GM18511 (cell line): ENCODE results near the gene CYTL1.
A peak's percentile ranks its signal among the peaks of the same experiment; 100 is the strongest.
"Not testable (repeated sequence)": the region's sequence is repeated elsewhere in the genome, so short reads cannot be mapped to it uniquely, and the experiment has no call there.

ENCODE experiments used
- ATAC-seq: cut with Tn5 transposase; IDR thresholded peaks from one replicate; pipeline ENCODE4 v1.9.1; 2021; ENCODE audit warnings: mild to moderate bottlenecking, moderate library complexity; ENCODE audit not compliant: unreplicated experiment

CYTL1 gene

DNA sequence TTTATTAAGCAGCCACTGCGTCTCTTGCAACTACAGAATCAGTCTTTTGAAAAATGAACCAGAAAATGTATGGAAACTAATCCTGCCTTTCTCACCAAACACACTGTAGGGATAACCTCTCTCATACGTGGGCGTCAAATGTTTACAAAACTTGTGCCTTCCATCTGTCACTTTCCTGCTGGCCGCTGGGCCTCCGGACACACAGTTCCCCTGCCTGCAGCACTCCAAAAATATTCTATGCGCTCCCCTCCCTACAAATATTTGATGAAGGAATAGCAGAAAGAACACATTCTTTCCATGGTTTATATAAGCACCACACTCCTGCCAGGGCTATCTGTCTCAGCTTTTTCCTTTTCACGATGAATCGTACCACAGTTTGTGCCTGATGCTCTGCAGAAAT lies 14.9 kb upstream of the CYTL1 start:
- no peak for ATAC-seq

DNA sequence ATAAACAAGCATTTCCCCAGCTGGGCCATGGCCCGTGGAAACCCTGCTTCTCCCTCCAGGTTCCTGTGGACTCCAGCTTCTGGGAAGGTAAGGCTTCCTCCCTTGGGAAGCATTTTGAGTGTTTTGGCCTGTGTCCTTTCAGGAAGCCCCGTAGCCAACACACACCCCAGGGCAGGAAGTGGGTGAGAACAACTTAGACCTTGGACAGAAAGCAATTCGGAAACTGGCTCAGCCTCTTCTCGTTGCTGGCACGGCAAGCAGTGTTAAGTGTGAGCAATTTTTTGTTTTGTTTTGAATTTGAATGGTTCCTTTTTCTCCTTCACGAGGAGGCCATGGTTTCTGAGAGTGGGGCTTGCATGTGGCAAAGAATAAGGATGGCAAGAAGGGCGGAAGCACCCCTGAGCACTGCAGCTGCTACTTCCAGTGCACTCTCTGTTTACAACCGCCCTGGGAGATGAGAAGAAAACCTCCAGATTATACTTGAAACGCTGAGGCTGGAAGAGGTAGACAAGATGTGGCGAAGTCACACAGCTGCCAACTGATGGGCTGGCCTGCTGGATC lies 14.1 kb upstream of the CYTL1 start:
- ATAC-seq = peak; percentile 56

- no peak for ATAC-seq
Measured at GRCh38 chr4:5032813-5033212, 13.6 kb upstream of the CYTL1 start.

GRCh38 chr4:5030927-5031326 lies 11.7 kb upstream of the CYTL1 start:
- no peak for ATAC-seq

GRCh38 chr4:5030221-5030620 lies 11.0 kb upstream of the CYTL1 start:
- no peak for ATAC-seq

- no peak for ATAC-seq
Measured at GRCh38 chr4:5029447-5029846, 10.2 kb upstream of the CYTL1 start.

GRCh38 chr4:5028480-5028879 lies 9.2 kb upstream of the CYTL1 start:
- ATAC-seq = no peak

- no peak for ATAC-seq
Measured at GRCh38 chr4:5027346-5027745, 8.1 kb upstream of the CYTL1 start.

- ATAC-seq = no peak
Measured at GRCh38 chr4:5026371-5026770, 7.1 kb upstream of the CYTL1 start.

GRCh38 chr4:5024673-5025072 lies 5.4 kb upstream of the CYTL1 start:
- no peak for ATAC-seq

- no peak for ATAC-seq
Measured at GRCh38 chr4:5021546-5021945, 2.3 kb upstream of the CYTL1 start.

DNA sequence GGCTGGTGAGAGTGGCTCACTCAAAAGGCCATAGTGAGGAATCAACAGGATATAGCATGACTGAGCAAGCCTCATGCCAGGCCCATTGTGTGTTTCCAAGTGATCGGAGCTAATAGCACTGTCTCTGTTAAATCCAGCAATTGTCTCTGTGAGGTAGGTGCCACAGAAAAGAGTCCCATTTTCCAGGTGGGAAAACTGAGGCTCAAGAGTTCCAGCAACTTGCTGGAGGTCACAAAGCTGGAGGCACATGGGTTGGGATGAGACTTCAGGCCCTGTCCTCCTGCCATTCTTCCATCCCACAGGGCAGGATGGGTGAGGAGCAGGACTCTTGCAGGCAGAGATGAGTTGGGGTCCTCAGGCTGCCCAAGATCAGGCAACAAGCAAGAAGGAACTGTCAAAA lies 1.1 kb upstream of the CYTL1 start:
- ATAC-seq = no peak

DNA sequence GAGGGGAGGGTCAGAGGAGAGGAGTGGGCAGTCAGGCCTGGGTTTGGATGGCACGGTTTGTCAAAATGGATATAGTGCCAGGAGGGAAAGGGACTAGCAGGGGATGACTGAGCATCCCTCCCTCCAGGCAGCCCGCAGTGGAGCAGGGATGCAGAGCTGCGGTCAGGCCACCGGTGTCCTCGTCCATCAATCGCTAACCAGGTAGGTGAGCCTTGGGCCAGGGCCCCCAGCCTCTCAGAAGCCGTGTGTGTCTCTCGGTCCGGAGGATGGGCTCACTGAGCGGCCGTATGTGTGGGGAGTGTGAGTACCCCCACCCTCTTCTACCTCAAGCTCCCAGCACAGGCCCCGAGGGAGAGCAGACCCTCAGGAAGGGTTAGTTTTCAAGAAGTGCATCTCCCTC lies 538 bp upstream of the CYTL1 start:
- ATAC-seq = no peak

DNA sequence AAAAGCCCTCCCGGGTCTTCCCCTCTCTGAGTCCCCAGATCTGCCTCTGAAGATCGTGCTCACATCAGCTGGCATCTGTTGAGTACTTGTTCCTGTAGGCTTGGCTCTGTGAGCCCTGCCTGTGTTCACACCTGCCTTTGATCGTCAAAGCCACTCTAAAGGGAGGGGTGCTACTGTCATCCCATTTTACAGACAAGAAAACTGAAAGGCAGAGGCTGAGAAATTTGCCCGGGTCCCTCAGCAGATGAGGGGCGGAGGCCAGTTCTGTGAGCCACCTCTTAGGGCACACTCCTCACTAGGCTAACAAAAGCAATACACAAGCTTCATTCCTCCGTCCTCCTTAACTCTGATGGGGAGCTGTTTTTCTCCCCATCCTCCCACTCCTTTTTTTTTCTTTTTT lies 655 bp downstream of the CYTL1 start:
- ATAC-seq = no peak

GRCh38 chr4:5018096-5018495 lies 1.2 kb downstream of the CYTL1 start:
- ATAC-seq = no peak

DNA sequence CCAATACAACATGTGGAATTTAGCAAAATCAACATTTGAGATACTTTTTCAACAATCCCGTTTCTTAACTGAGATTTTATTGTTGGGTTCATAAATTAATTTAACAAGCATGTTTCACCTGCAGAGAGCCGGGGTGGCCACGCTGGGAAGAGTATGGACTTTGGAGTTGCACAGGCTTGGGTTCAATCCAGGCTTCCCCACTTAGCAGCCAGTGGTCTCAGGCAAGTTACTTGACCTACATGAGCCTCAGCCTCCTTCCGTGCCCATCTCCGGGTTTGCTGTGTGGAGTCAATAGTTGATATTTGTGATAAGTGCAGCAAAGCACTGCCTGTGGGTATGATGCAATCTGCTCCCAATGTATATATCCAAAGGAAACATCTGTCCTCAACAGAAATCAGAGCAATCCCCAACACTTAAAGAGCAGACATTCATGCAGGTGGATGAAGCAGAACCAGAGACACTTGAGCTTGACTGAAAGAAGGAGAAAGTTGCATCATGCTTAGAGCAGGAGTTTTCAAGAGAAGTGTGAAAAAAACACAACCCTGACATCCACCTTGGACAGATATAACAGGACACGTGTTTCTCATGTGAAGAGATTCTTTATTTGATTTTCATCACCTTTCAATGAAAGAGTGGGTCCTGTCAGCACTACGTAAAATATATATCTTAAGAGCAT lies 5.1 kb downstream of the CYTL1 start:
- no peak for ATAC-seq

GRCh38 chr4:5012958-5013357 lies 6.3 kb downstream of the CYTL1 start:
- ATAC-seq = no peak

GRCh38 chr4:5012244-5012898 lies 6.9 kb downstream of the CYTL1 start:
- no peak for ATAC-seq

- ATAC-seq = no peak
Measured at GRCh38 chr4:5010984-5011383, 8.3 kb downstream of the CYTL1 start.

GRCh38 chr4:5009796-5010195 lies 9.5 kb downstream of the CYTL1 start:
- no peak for ATAC-seq

- not testable (repeated sequence) for ATAC-seq
Measured at GRCh38 chr4:5006932-5007331, 12.3 kb downstream of the CYTL1 start.

- ATAC-seq = no peak
Measured at GRCh38 chr4:5004496-5004895, 14.8 kb downstream of the CYTL1 start.

GRCh38 chr4:5003918-5004317 lies 15.3 kb downstream of the CYTL1 start:
- ATAC-seq = no peak
